ENCODE results near the gene FCAR. TPM values are rescaled to one million over a fixed set of nuclear protein-coding genes. Genes with fewer than 3 reads are reported as not detected.
"Not testable (repeated sequence)": the region's sequence is repeated elsewhere in the genome, so short reads cannot be mapped to it uniquely, and the experiment has no call there.

The FCAR gene
- not detected in 2 replicates for total RNA-seq

- DNase-seq (ENCODE audit: low read depth), result no peak
- TF ChIP-seq CTCF (conservative IDR thresholded peaks at IDR 0.05; ENCODE audit: low read depth, low read length), result no peak
- H3K4me3 ChIP-seq (ENCODE audit: low read depth, low read length), result no peak within 1 kb of the TSS
Observed at GRCh38 chr19:54873990-54874389, at the start of gene FCAR. TSS of gene FCAR (plus strand) at chr19:54874235. CDS start at chr19:54874290, 55 bp downstream.

GRCh38 chr19:54824416-54824815 is 49.6 kb upstream of the FCAR start:
- not testable (repeated sequence) for DNase-seq (ENCODE audit: low read depth); H3K4me3 ChIP-seq (ENCODE audit: low read depth, low read length)

- DNase-seq (ENCODE audit: low read depth); H3K4me3 ChIP-seq (ENCODE audit: low read depth, low read length): not testable (repeated sequence)
Observed at GRCh38 chr19:54825326-54825725, 48.7 kb upstream of the FCAR start.

GRCh38 chr19:54828064-54828463 is 46.0 kb upstream of the FCAR start:
- not testable (repeated sequence) for H3K4me3 ChIP-seq (ENCODE audit: low read depth, low read length); DNase-seq (ENCODE audit: low read depth)

GRCh38 chr19:54832496-54832895 is 41.5 kb upstream of the FCAR start, which contains the start of gene KIR2DS4:
TSS of gene KIR2DS4 (plus strand) at chr19:54832676.
- not testable (repeated sequence) for H3K4me3 ChIP-seq (ENCODE audit: low read depth, low read length); DNase-seq (ENCODE audit: low read depth)

- not testable (repeated sequence) for DNase-seq (ENCODE audit: low read depth); H3K4me3 ChIP-seq (ENCODE audit: low read depth, low read length)
Observed at GRCh38 chr19:54835126-54835525, 38.9 kb upstream of the FCAR start.

- not testable (repeated sequence) for H3K4me3 ChIP-seq (ENCODE audit: low read depth, low read length); DNase-seq (ENCODE audit: low read depth)
Observed at GRCh38 chr19:54837522-54837921, 36.5 kb upstream of the FCAR start.

GRCh38 chr19:54843171-54843570 is 30.9 kb upstream of the FCAR start:
- not testable (repeated sequence) for H3K4me3 ChIP-seq (ENCODE audit: low read depth, low read length); DNase-seq (ENCODE audit: low read depth)

- H3K4me3 ChIP-seq (ENCODE audit: low read depth, low read length); DNase-seq (ENCODE audit: low read depth): not testable (repeated sequence)
Observed at GRCh38 chr19:54850061-54850640, 23.9 kb upstream of the FCAR start, which contains the start of gene KIR3DL2. TSS of gene KIR3DL2 (plus strand) at chr19:54850443. CDS start at chr19:54850476, 33 bp downstream.

GRCh38 chr19:54850930-54851329 is 23.1 kb upstream of the FCAR start:
- TF ChIP-seq CTCF (conservative IDR thresholded peaks at IDR 0.05; ENCODE audit: low read depth, low read length), result no peak
- no peak for DNase-seq (ENCODE audit: low read depth)
- no peak overlapping the region for H3K4me3 ChIP-seq (ENCODE audit: low read depth, low read length)

GRCh38 chr19:54851353-54851752 is 22.7 kb upstream of the FCAR start:
- H3K4me3 ChIP-seq (ENCODE audit: low read depth, low read length), result no peak overlapping the region
- DNase-seq (ENCODE audit: low read depth), result no peak
- no peak for TF ChIP-seq CTCF (conservative IDR thresholded peaks at IDR 0.05; ENCODE audit: low read depth, low read length)

GRCh38 chr19:54855241-54855640 is 18.8 kb upstream of the FCAR start:
- not testable (repeated sequence) for H3K4me3 ChIP-seq (ENCODE audit: low read depth, low read length); DNase-seq (ENCODE audit: low read depth)

- H3K4me3 ChIP-seq (ENCODE audit: low read depth, low read length); DNase-seq (ENCODE audit: low read depth): not testable (repeated sequence)
Observed at GRCh38 chr19:54858476-54858875, 15.6 kb upstream of the FCAR start.

- DNase-seq (ENCODE audit: low read depth); H3K4me3 ChIP-seq (ENCODE audit: low read depth, low read length): not testable (repeated sequence)
Observed at GRCh38 chr19:54859421-54859820, 14.6 kb upstream of the FCAR start.

GRCh38 chr19:54863459-54863858 is 10.6 kb upstream of the FCAR start:
- not testable (repeated sequence) for DNase-seq (ENCODE audit: low read depth); H3K4me3 ChIP-seq (ENCODE audit: low read depth, low read length)

Measured in epithelial cell of proximal tubule (primary cell).